HG03575 (cell line): ENCODE data around the gene KLHDC4.
"Not testable (repeated sequence)": the region's sequence is repeated elsewhere in the genome, so short reads cannot be mapped to it uniquely, and the experiment has no call there.

Experiments used
- ATAC-seq: cut with Tn5 transposase; IDR thresholded peaks from one replicate; pipeline ENCODE4 v1.9.1; 2021; ENCODE audit not compliant: unreplicated experiment, insufficient number of reproducible peaks, low FRiP score; ENCODE audit errors: extremely low read depth

The KLHDC4 gene

GRCh38 chr16:87789437-87790291, 23.9 kb upstream of the KLHDC4 start:
- ATAC-seq = no peak

- not testable (repeated sequence) for ATAC-seq
Observed at GRCh38 chr16:87788730-87789436, 23.1 kb upstream of the KLHDC4 start.

- not testable (repeated sequence) for ATAC-seq
Observed at GRCh38 chr16:87787451-87788091, 21.8 kb upstream of the KLHDC4 start.

GRCh38 chr16:87784812-87785211, 19.0 kb upstream of the KLHDC4 start:
- no peak for ATAC-seq

DNA sequence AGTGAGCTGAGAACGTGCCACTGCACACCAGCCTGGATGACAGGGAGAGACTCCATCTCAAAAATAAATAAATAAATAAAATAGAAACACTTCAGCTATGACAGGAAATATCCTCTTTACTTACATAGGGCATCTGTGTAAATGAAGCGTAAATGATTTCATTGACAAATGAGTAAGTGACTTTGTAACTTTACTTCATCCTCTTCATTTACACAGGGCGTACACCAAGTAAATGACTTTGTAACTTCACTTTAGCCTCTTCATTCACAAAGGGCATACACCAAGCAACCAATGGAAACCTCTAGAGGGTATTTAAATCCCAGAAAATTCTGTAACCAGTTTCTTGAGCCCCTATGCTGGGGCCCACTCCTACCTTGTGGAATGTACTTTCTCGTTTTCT, 16.2 kb upstream of the KLHDC4 start:
- ATAC-seq = no peak

GRCh38 chr16:87780385-87780989, 14.7 kb upstream of the KLHDC4 start:
- no peak for ATAC-seq

GRCh38 chr16:87778830-87779579, 13.2 kb upstream of the KLHDC4 start:
- ATAC-seq = no peak

- no peak for ATAC-seq
Observed at GRCh38 chr16:87778476-87778829, 12.7 kb upstream of the KLHDC4 start.

GRCh38 chr16:87773836-87774235, 8.1 kb upstream of the KLHDC4 start:
- not testable (repeated sequence) for ATAC-seq

GRCh38 chr16:87767456-87767855, 1.7 kb upstream of the KLHDC4 start:
- not testable (repeated sequence) for ATAC-seq

DNA sequence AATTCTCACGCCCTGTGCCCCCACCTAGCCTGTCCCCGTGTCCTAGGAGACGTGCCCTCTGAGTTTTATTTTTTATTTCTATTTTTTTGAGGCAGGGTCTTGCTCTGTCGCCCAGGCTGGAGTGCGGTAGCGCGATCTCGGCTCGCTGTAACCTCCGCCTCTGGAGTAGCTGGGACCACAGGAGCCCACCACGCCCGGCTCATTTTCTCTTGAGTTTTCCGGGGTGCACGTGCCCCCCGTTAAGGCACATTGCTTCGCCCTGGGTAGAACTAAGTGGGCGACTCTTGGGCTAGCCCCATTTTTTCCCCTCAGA, 655 bp upstream of the KLHDC4 start:
- no peak for ATAC-seq

DNA sequence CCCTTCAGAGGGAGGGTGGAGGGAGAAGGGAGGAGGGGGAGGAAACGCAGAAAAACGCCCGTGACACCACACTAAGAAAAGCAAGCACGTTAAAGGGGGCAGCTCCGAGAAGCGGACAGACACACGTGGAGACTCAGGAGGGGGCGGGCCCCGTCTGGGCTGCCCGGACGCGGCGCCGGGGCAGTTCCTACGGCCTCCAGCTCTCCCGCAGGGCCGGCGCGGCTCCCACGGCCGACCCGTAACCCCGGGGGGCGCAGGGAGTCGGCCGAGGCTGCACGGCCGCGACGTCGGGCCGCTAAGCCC, 362 bp downstream of the KLHDC4 start:
- no peak for ATAC-seq

DNA sequence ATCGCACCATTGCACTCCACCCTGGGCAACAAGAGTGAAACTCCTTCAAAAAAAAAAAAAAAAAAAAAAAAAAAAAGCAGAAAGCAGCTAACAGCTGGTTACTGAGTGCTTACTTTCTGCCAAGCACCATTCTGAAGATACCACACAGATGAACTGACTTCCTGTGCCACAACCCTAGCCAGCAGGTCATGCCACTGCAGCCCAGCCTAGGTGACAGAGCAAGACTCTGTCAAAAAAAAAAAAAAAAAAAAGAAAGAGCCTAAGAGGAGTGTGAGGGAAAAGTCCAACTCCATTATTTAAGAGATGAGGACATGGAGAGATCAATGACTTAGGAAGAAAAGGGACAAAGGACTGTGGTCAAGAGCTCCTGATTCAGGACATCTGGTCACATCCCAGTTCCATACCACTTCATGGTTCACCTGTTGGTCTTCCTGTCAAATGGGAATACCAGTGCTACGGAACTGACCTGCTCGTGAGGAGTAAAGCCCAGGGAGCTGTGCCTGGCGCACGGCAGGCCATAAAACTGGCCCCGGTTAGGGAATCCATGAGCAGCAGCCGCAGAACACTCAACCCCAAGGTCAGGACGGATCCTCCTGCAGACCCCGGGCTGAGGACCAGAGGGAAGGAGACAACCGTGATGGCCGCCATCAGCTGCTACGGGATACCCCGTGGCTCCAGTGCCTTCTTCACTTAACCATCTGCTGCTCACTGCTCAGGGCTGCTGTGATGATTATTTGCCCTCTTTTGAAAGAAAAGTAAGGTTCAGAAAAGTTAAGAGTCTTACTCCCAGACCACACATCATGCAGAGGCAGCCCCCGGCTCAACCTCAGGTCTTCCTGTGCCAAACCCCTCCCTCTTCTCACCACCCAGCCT, 950 bp downstream of the KLHDC4 start:
- ATAC-seq = no peak

GRCh38 chr16:87762620-87763019, 3.2 kb downstream of the KLHDC4 start:
- ATAC-seq = no peak

DNA sequence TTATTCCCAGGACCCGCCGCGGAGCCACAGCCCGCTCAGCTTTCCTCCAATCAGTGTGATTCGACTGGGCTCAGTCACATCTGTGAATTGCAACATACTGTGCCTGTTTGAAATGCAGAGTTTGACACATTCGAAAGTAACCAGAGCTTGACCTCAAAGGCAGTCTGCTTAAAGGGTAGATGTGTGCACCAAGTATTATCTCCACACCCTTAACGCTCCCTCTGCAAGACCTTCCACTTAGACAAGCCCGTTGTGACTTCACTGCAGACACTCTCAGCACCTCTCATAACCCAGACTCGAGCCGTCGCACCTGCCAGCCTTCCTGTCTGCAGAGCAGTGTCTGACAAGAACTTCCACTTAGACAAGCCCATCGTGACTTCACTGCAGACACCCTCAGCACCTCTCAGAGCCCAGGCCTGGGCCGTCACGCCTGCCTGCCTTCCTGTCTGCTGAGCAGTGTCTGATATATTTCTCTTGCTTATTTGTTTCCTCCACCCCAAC, 3.7 kb downstream of the KLHDC4 start:
- no peak for ATAC-seq

DNA sequence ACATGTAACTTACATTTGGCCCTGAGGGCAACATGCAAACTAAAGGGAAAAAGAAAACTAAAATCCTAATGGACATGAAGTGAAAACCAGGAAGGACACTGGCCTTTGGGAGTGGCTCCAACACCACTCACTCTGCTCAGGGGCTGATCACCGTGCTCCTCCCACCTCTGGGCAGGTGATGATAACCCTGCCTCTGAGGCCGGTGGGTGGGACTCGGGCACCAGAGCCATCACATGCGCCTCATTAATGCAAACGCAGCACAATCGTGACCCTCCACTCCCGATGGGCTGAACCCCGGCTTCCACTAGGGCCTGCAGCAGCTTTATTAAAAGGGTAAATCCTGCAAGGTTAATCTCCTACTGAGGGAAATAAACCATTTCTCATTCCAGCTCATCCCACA, 4.7 kb downstream of the KLHDC4 start:
- no peak for ATAC-seq

DNA sequence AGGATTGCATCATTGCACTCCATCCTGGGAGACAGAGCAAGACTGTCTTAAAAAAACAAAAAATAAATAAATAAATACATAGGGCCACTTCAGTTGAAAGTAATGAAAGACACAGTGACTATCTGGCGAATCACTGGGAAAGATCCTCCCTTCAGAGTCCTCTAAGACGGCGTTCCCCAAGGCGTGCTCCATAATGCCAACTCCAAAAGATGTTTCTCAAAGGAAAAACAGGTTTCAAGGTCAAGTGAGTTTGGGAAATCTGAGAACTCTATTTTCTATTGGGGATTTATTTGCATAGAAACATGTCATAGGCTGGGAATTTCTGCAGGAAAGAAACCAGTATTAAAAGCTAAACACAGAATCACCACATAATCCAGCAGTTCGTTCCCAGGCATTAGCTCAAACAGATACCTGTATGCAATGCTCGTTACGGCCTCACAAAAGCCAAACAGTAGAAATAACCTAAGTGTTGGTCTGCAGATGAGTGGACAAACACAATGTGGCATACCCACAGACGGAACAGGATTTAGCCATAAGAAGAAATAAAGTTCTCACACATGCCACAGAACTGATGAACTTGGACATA, 7.9 kb downstream of the KLHDC4 start:
- no peak for ATAC-seq

DNA sequence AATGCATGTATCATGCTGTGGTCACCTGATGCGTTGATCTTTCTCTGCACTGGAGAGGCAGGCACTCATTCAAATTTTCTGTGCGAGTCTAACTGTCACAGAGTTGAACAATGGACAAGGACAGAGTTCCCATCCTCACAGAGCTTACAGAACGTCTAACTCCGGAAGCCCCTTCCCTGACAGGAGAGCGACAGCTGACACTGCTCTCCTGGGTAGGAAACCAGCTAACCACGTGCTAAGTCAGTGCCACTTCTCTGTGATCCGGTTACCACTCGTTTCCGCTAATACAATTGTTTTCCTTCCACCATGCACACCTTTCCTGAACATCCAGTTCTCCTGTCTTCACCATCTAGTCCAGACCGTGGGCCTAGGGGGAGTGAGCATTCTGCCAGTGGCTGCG, 11.3 kb downstream of the KLHDC4 start:
- ATAC-seq = no peak
